ENCODE data around the gene HOXC5. TPM values are rescaled to one million over a fixed set of nuclear protein-coding genes. Genes with fewer than 3 reads are reported as not detected.

The HOXC5 gene
- total and polyA plus RNA-seq, 8 donors: 0.25 to 1.3 TPM; not detected in 6

- Histone ChIP-seq H3K27ac (peak overlapping the region in 4 of 5 donors; percentile 42 to 91 (median 86)), H3K27me3 (peaks cover 0 to 63% (median 10%) of the 10 kb centered on the region in 3 donors), H3K4me3 (peak overlapping the region; percentile 54 to 71 (median 69)), H3K9me3 (no peaks in the 10 kb centered on the region), H3K36me3 (no peaks in the 10 kb centered on the region), H3K4me1 (peaks cover 18 to 78% (median 37%) of the 10 kb centered on the region in 4 donors)
- DNase-seq: peak in 1 of 2 donors; percentile 48
- WGBS, 5 donors: 9 to 28% (median 23%) methylated on average over 24 of the region's 24 CpGs
- intact Hi-C loops (cut with DNase I; ENCODE audit: low total_unique reads): no loop called here
- TF ChIP-seq EP300 (IDR thresholded peaks at IDR 0.05) (no peak), POLR2AphosphoS5 (IDR thresholded peaks at IDR 0.05) (no peak)
Measured at GRCh38 chr12:54054742-54055194, 21.9 kb downstream of the HOXC5 start.

- intact Hi-C loops (cut with DNase I; ENCODE audit: low total_unique reads): no loop called here
- no peak for TF ChIP-seq POLR2A (IDR thresholded peaks at IDR 0.05)
- TF ChIP-seq POLR2AphosphoS5 (IDR thresholded peaks at IDR 0.05): no peak
- no peak for TF ChIP-seq EP300 (IDR thresholded peaks at IDR 0.05)
- DNase-seq: no peak
- Histone ChIP-seq H3K27me3 (peaks cover 0 to 63% (median 4%) of the 10 kb centered on the region in 3 donors), H3K4me1 (peaks cover 18 to 76% (median 37%) of the 10 kb centered on the region in 4 donors), H3K36me3 (no peaks in the 10 kb centered on the region), H3K9me3 (no peaks in the 10 kb centered on the region), H3K27ac (peak overlapping the region in 1 of 5 donors; percentile 91), H3K4me3 (peak overlapping the region in 3 of 4 donors; percentile 54 to 71 (median 67))
- 54 to 81% (median 71%) methylated on average over 2 of the region's 2 CpGs for WGBS, 5 donors
Measured at GRCh38 chr12:54055552-54055951, 22.7 kb downstream of the HOXC5 start.

GRCh38 chr12:54056110-54056509 lies 23.3 kb downstream of the HOXC5 start:
- Histone ChIP-seq H3K36me3 (no peaks in the 10 kb centered on the region), H3K9me3 (no peaks in the 10 kb centered on the region), H3K27ac (peak overlapping the region in 1 of 5 donors; percentile 91), H3K27me3 (peaks cover 0 to 63% (median 4%) of the 10 kb centered on the region in 3 donors), H3K4me3 (peak overlapping the region in 1 of 4 donors; percentile 71), H3K4me1 (peaks cover 18 to 75% (median 37%) of the 10 kb centered on the region in 4 donors)
- TF ChIP-seq EP300 (IDR thresholded peaks at IDR 0.05): no peak
- TF ChIP-seq CTCF (IDR thresholded peaks at IDR 0.05): no peak
- no peak for TF ChIP-seq POLR2AphosphoS5 (IDR thresholded peaks at IDR 0.05)
- no peak for TF ChIP-seq POLR2A (IDR thresholded peaks at IDR 0.05)
- DNase-seq: no peak
- intact Hi-C loops (cut with DNase I; ENCODE audit: low total_unique reads): no loop called here

- H3K27me3 ChIP-seq: peaks cover 0 to 62% (median 4%) of the 10 kb centered on the region in 3 donors
- intact Hi-C loops (cut with DNase I; ENCODE audit: low total_unique reads): no loop called here
- TF ChIP-seq EP300 (IDR thresholded peaks at IDR 0.05) (no peak), CTCF (IDR thresholded peaks at IDR 0.05) (no peak), POLR2AphosphoS5 (IDR thresholded peaks at IDR 0.05) (no peak), POLR2A (IDR thresholded peaks at IDR 0.05) (no peak)
Measured at GRCh38 chr12:54058128-54058768, 25.4 kb downstream of the HOXC5 start.

GRCh38 chr12:54059668-54060067 lies 26.8 kb downstream of the HOXC5 start:
- H3K27ac ChIP-seq: peak overlapping the region in 2 of 5 donors; percentile 12 to 52
- DNase-seq: peak in 1 of 2 donors; percentile 44
- no peaks in the 10 kb centered on the region for H3K36me3 ChIP-seq
- H3K4me1 ChIP-seq: peaks cover 7 to 42% (median 18%) of the 10 kb centered on the region in 4 donors
- 56 to 80% (median 71%) methylated on average over 7 of the region's 7 CpGs for WGBS, 5 donors
- H3K9me3 ChIP-seq: no peaks in the 10 kb centered on the region
- peaks cover 0 to 55% (median 4%) of the 10 kb centered on the region in 3 donors for H3K27me3 ChIP-seq
- intact Hi-C loops (cut with DNase I; ENCODE audit: low total_unique reads): no loop called here
- H3K4me3 ChIP-seq: no peak overlapping the region
- TF ChIP-seq POLR2AphosphoS5 (IDR thresholded peaks at IDR 0.05): no peak
- no peak for TF ChIP-seq EP300 (IDR thresholded peaks at IDR 0.05)
- TF ChIP-seq CTCF (IDR thresholded peaks at IDR 0.05): no peak
- no peak for TF ChIP-seq POLR2A (IDR thresholded peaks at IDR 0.05)

More at GRCh38 chr12:54058128-54058768, 25.4 kb downstream of the HOXC5 start:
- Histone ChIP-seq H3K4me3 (no peak overlapping the region), H3K4me1 (peaks cover 7 to 53% (median 26%) of the 10 kb centered on the region in 4 donors), H3K27ac (peak overlapping the region in 1 of 5 donors; percentile 91), H3K9me3 (no peaks in the 10 kb centered on the region), H3K36me3 (no peaks in the 10 kb centered on the region)
- DNase-seq: no peak
- 67 to 90% (median 77%) methylated on average over 14 of the region's 14 CpGs for WGBS, 5 donors
